ENCODE measurements around the gene VDAC1.

GRCh38 chr5:133950821-133951612, 53.8 kb downstream of the VDAC1 start:
- no peak for TF ChIP-seq POLR2AphosphoS5 (IDR thresholded peaks at IDR 0.05)
- TF ChIP-seq, protein P1, sequence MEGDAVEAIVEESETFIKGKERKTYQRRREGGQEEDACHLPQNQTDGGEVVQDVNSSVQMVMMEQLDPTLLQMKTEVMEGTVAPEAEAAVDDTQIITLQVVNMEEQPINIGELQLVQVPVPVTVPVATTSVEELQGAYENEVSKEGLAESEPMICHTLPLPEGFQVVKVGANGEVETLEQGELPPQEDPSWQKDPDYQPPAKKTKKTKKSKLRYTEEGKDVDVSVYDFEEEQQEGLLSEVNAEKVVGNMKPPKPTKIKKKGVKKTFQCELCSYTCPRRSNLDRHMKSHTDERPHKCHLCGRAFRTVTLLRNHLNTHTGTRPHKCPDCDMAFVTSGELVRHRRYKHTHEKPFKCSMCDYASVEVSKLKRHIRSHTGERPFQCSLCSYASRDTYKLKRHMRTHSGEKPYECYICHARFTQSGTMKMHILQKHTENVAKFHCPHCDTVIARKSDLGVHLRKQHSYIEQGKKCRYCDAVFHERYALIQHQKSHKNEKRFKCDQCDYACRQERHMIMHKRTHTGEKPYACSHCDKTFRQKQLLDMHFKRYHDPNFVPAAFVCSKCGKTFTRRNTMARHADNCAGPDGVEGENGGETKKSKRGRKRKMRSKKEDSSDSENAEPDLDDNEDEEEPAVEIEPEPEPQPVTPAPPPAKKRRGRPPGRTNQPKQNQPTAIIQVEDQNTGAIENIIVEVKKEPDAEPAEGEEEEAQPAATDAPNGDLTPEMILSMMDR (IDR thresholded peaks at IDR 0.05): no peak
